HG03354 (cell line): ENCODE data around the gene STIMATE.

Source experiments
- ATAC-seq: cut with Tn5 transposase; IDR thresholded peaks from one replicate; pipeline ENCODE4 v1.9.1; 2021; ENCODE audit warnings: mild to moderate bottlenecking; ENCODE audit not compliant: unreplicated experiment, poor library complexity, severe bottlenecking

Gene STIMATE

GRCh38 chr3:52798376-52798977, 98.9 kb downstream of the STIMATE start:
- no peak for ATAC-seq

GRCh38 chr3:52796411-52796810, 100.9 kb downstream of the STIMATE start:
- ATAC-seq = no peak

- no peak for ATAC-seq
Observed at GRCh38 chr3:52795298-52795900, 101.9 kb downstream of the STIMATE start.

GRCh38 chr3:52794612-52795099, 102.7 kb downstream of the STIMATE start, which contains the start of gene ITIH3:
Gene ITIH3, plus strand, starts transcription at chr3:52794796. Its CDS starts 8 bp downstream, at chr3:52794804.
- no peak for ATAC-seq

- ATAC-seq = no peak
Observed at GRCh38 chr3:52793702-52794611, 103.4 kb downstream of the STIMATE start.

- ATAC-seq = no peak
Observed at GRCh38 chr3:52792961-52793695, 104.2 kb downstream of the STIMATE start.

- no peak for ATAC-seq
Observed at GRCh38 chr3:52792413-52792812, 104.9 kb downstream of the STIMATE start.

- no peak for ATAC-seq
Observed at GRCh38 chr3:52791928-52792327, 105.4 kb downstream of the STIMATE start.

- no peak for ATAC-seq
Observed at GRCh38 chr3:52791366-52791765, 106.0 kb downstream of the STIMATE start.

- ATAC-seq = no peak
Observed at GRCh38 chr3:52790741-52791140, 106.6 kb downstream of the STIMATE start.

GRCh38 chr3:52790337-52790736, 107.0 kb downstream of the STIMATE start:
- ATAC-seq = no peak

GRCh38 chr3:52789746-52790040, 107.7 kb downstream of the STIMATE start:
- ATAC-seq = no peak

- ATAC-seq = no peak
Observed at GRCh38 chr3:52788890-52789745, 108.2 kb downstream of the STIMATE start.

- no peak for ATAC-seq
Observed at GRCh38 chr3:52787672-52788625, 109.4 kb downstream of the STIMATE start.

GRCh38 chr3:52787246-52787645, 110.1 kb downstream of the STIMATE start:
- no peak for ATAC-seq
